ENCODE measurements around the gene STRAP.
A peak's percentile ranks its signal among the peaks of the same experiment; 100 is the strongest.
"Not testable (repeated sequence)": the region's sequence is repeated elsewhere in the genome, so short reads cannot be mapped to it uniquely, and the experiment has no call there.

STRAP gene

DNA sequence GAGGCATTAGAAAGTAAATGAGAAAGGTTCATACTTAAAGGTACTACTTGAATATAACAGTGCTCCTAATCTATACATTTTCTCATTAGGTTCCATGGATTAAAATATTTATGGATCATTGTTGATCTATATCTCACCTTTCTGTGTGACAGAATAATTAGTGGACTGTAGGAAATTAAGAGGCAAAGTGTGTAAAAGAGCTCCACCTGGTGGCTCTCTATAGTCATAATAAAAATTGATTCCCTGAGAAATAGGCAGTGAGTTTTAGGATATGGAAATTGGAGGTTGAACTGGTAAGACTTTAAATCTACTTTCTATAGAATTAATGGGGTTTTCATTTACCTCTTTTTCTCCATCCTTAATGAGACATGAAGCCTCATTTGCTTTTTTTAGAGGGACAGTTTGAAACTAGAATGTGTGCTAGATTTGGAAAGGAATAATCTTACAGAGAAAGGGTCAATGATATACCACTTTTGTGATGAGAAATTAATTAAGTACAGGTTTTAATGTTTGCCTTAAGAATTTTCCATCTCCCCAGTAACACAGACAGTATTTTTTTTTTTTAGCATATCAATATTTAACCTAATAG is 17.2 kb downstream of the STRAP start:
- peak; percentile 84 for FAIRE-seq
- no peak for DNase-seq (ENCODE audit: insufficient read length, low spot score)
- TF ChIP-seq CTCF (IDR thresholded peaks at IDR 0.05; ENCODE audit: insufficient read depth, missing control alignments): peak; percentile 64

GRCh38 chr12:15904378-15904920 is 22.3 kb downstream of the STRAP start:
- no peak for TF ChIP-seq CTCF (IDR thresholded peaks at IDR 0.05; ENCODE audit: insufficient read depth, missing control alignments)
- FAIRE-seq (peak; percentile 11), DNase-seq (ENCODE audit: insufficient read length, low spot score) (no peak)

- no peak for TF ChIP-seq CTCF (IDR thresholded peaks at IDR 0.05; ENCODE audit: insufficient read depth, missing control alignments)
- no peak for FAIRE-seq
- DNase-seq (ENCODE audit: insufficient read length, low spot score): no peak
Measured at GRCh38 chr12:15910468-15910863, 28.3 kb downstream of the STRAP start.

GRCh38 chr12:15910864-15911721 is 28.9 kb downstream of the STRAP start, which contains the start of gene DERA:
DERA (plus strand) TSS chr12:15911332; CDS start chr12:15911384, 52 bp downstream.
- TF ChIP-seq CTCF (IDR thresholded peaks at IDR 0.05; ENCODE audit: insufficient read depth, missing control alignments): no peak
- FAIRE-seq: peak; percentile 53
- DNase-seq (ENCODE audit: insufficient read length, low spot score): no peak

- not testable (repeated sequence) for FAIRE-seq; DNase-seq (ENCODE audit: insufficient read length, low spot score)
Measured at GRCh38 chr12:15911931-15912330, 29.7 kb downstream of the STRAP start.

- DNase-seq (ENCODE audit: insufficient read length, low spot score); FAIRE-seq: not testable (repeated sequence)
Measured at GRCh38 chr12:15914131-15914530, 31.9 kb downstream of the STRAP start.

DNA sequence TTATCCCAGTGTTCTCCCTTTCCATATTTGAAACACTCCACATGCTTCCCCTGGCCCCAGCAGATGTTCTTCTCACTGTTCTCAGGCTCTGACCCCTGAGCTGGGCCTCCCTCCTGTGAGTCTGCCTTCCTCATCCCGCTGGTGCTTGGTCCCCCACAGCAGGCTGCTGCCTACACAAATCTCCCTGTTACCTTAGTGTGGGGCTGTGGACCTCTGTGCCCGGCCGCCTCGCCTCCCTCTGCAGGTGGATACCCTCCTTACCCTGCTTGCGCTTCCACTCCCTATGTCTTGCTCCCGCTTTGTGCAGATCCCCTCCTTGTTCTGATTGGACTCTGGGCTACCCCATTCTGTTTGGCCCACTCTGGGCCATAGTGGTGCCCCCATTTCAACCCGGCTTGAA is 35.9 kb downstream of the STRAP start:
- no peak for DNase-seq (ENCODE audit: insufficient read length, low spot score)
- no peak for TF ChIP-seq CTCF (IDR thresholded peaks at IDR 0.05; ENCODE audit: insufficient read depth, missing control alignments)
- FAIRE-seq: no peak

GRCh38 chr12:15919418-15919817 is 37.2 kb downstream of the STRAP start:
- FAIRE-seq: no peak
- no peak for DNase-seq (ENCODE audit: insufficient read length, low spot score)
- TF ChIP-seq CTCF (IDR thresholded peaks at IDR 0.05; ENCODE audit: insufficient read depth, missing control alignments): no peak
